ENCODE results near the gene SFSWAP. TPM values are rescaled to one million over a fixed set of nuclear protein-coding genes. Genes with fewer than 3 reads are reported as not detected.
"Not testable (repeated sequence)": the region's sequence is repeated elsewhere in the genome, so short reads cannot be mapped to it uniquely, and the experiment has no call there.

The SFSWAP gene
- polyA plus RNA-seq, 3 donors: 38.9 to 42.7 (median 39.5) TPM

- no peak for DNase-seq (ENCODE audit: low read depth in 3 of 3, low spot score in 2 of 3)
Measured at GRCh38 chr12:131701705-131702572, 9.0 kb upstream of the SFSWAP start.

- no peak for DNase-seq (ENCODE audit: low read depth in 3 of 3, low spot score in 2 of 3)
Measured at GRCh38 chr12:131702573-131702877, 8.4 kb upstream of the SFSWAP start.

GRCh38 chr12:131703161-131703560, 7.7 kb upstream of the SFSWAP start:
- no peak for DNase-seq (ENCODE audit: low read depth in 3 of 3, low spot score in 2 of 3)

GRCh38 chr12:131704509-131704908, 6.4 kb upstream of the SFSWAP start:
- DNase-seq (ENCODE audit: low read depth in 3 of 3, low spot score in 2 of 3): no peak

- not testable (repeated sequence) for DNase-seq (ENCODE audit: low read depth in 3 of 3, low spot score in 2 of 3)
Measured at GRCh38 chr12:131706709-131707108, 4.2 kb upstream of the SFSWAP start.

GRCh38 chr12:131709226-131709625, 1.7 kb upstream of the SFSWAP start:
- no peak for DNase-seq (ENCODE audit: low read depth in 3 of 3, low spot score in 2 of 3)

GRCh38 chr12:131711551-131712205, 788 bp downstream of the SFSWAP start:
- no peak for DNase-seq (ENCODE audit: low read depth in 3 of 3, low spot score in 2 of 3)

- DNase-seq (ENCODE audit: low read depth in 3 of 3, low spot score in 2 of 3): no peak
Measured at GRCh38 chr12:131713349-131713748, 2.5 kb downstream of the SFSWAP start.

- no peak for DNase-seq (ENCODE audit: low read depth in 3 of 3, low spot score in 2 of 3)
Measured at GRCh38 chr12:131714759-131715158, 3.9 kb downstream of the SFSWAP start.

GRCh38 chr12:131716282-131716681, 5.4 kb downstream of the SFSWAP start:
- no peak for DNase-seq (ENCODE audit: low read depth in 3 of 3, low spot score in 2 of 3)

GRCh38 chr12:131720241-131720640, 9.4 kb downstream of the SFSWAP start:
- DNase-seq (ENCODE audit: low read depth in 3 of 3, low spot score in 2 of 3): no peak

GRCh38 chr12:131720921-131721320, 10.0 kb downstream of the SFSWAP start:
- no peak for DNase-seq (ENCODE audit: low read depth in 3 of 3, low spot score in 2 of 3)

- DNase-seq (ENCODE audit: low read depth in 3 of 3, low spot score in 2 of 3): no peak
Measured at GRCh38 chr12:131721548-131721947, 10.7 kb downstream of the SFSWAP start.

GRCh38 chr12:131723532-131723931, 12.6 kb downstream of the SFSWAP start:
- DNase-seq (ENCODE audit: low read depth in 3 of 3, low spot score in 2 of 3): no peak

GRCh38 chr12:131724534-131724933, 13.6 kb downstream of the SFSWAP start:
- DNase-seq (ENCODE audit: low read depth in 3 of 3, low spot score in 2 of 3): no peak

GRCh38 chr12:131725503-131725902, 14.6 kb downstream of the SFSWAP start:
- no peak for DNase-seq (ENCODE audit: low read depth in 3 of 3, low spot score in 2 of 3)

GRCh38 chr12:131728720-131729119, 17.8 kb downstream of the SFSWAP start:
- DNase-seq (ENCODE audit: low read depth in 3 of 3, low spot score in 2 of 3): no peak

- DNase-seq (ENCODE audit: low read depth in 3 of 3, low spot score in 2 of 3): no peak
Measured at GRCh38 chr12:131729254-131729955, 18.5 kb downstream of the SFSWAP start.

- DNase-seq (ENCODE audit: low read depth in 3 of 3, low spot score in 2 of 3): no peak
Measured at GRCh38 chr12:131732996-131733615, 22.2 kb downstream of the SFSWAP start.

GRCh38 chr12:131733874-131734273, 23.0 kb downstream of the SFSWAP start:
- no peak for DNase-seq (ENCODE audit: low read depth in 3 of 3, low spot score in 2 of 3)

All from right renal cortex interstitium (tissue), 3 donors.